Heart left ventricle (tissue), 13 donors: ENCODE results near the gene CRIM1.

Source experiments
- POLR2A ChIP-seq, 2 donors: fragments of 450-650 bp; IDR thresholded peaks; one replicate each; pipeline ENCODE4 v1.6.1; 2017; ENCODE audit warnings: antibody characterized with exemption in 2 of 2, mild to moderate bottlenecking in 2 of 2, moderate library complexity in 2 of 2
- TF ChIP-seq, protein P1 (sequence below), 12 donors: fragments of 200-600 bp; sonication (generic) in 4 of 12; IDR thresholded peaks; one replicate each; pipeline versions ENCODE4 v1.5.0 to v1.8.0; 2018 to 2022; ENCODE audit warnings: antibody characterized with exemption in 12 of 12, mild to moderate bottlenecking in 5 of 12
- donor health status: ischemic (EF 13 %, LVEDD 7.1; RV severe dilation, severe dysfunction).
- donor health status: DM: no; HTN: yes; CAD: no.
- donor health status: DM: no; HTN: no; CAD: no.
- donor health status: ischemic (EF 25% LVEDD 6.9; RV normal size, moderate dysfunction).
- donor health status: ischemic (EF 25% LVEDD 5.7; RV mildly dilated, moderate dysfunction).
- donor health status: ischemic (EF 35%, LVEDD 5.7; RV mildly dilated, moderate dysfunction).
- donor health status: nonischemic (EF 11% LVEDD 7.7; RV severe dilation, severe dysfunction).
- donor health status: DM: yes; HTN: yes; CAD: no.
- donor health status: PGD.
- donor health status: ischemic (EF 29% LVEDD 5.4; RV normal size, mild dysfunction).
- donor health status: nonischemic (EF 23%, LVEDD 6.1; RV moderate dilation, normal function).

DNA sequence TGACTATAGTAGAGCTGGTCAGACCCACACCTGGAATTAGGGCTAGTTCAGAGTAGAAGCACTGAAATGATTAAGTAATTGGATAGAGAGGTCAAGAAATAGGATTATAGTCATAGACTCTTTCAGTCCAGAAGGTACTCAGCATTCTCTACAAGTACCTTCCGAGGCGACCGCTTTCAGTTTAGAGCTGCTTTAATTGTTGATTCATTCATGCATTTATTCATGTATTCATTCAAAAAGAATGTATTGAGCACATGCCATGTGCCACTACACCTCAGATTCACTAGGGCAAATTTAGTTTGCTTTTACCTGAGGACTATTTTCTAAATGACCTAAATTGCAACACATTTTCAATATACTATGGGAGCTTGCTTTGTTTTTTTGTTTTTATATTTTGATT is 48.7 kb downstream of the CRIM1 start:
- TF ChIP-seq POLR2A (IDR thresholded peaks at IDR 0.05), result no peak
- TF ChIP-seq, protein P1, sequence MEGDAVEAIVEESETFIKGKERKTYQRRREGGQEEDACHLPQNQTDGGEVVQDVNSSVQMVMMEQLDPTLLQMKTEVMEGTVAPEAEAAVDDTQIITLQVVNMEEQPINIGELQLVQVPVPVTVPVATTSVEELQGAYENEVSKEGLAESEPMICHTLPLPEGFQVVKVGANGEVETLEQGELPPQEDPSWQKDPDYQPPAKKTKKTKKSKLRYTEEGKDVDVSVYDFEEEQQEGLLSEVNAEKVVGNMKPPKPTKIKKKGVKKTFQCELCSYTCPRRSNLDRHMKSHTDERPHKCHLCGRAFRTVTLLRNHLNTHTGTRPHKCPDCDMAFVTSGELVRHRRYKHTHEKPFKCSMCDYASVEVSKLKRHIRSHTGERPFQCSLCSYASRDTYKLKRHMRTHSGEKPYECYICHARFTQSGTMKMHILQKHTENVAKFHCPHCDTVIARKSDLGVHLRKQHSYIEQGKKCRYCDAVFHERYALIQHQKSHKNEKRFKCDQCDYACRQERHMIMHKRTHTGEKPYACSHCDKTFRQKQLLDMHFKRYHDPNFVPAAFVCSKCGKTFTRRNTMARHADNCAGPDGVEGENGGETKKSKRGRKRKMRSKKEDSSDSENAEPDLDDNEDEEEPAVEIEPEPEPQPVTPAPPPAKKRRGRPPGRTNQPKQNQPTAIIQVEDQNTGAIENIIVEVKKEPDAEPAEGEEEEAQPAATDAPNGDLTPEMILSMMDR (IDR thresholded peaks at IDR 0.05), result no peak
